Mucosa of descending colon (tissue), 3 donors: Measurements from ENCODE around the gene TBC1D8. TPM values are rescaled to one million over a fixed set of nuclear protein-coding genes. Genes with fewer than 3 reads are reported as not detected.

ENCODE experiments used
- ATAC-seq: fragments of 200-7000 bp; cut with Tn5 transposase; one replicate; pipeline ENCODE4 v1.9.1; 2020; ENCODE audit warnings: mild to moderate bottlenecking, moderate library complexity
- DNase-seq, 3 donors: peaks; one replicate each; pipeline ENCODE4 v3.0.0-alpha.2; 2020
- H3K36me3 ChIP-seq: fragments of 200-600 bp; one replicate; pipeline ENCODE4 v1.8.0; 2021; ENCODE audit warnings: low read depth, mild to moderate bottlenecking
- H3K4me1 ChIP-seq: fragments of 200-600 bp; one replicate; pipeline ENCODE4 v1.8.0; 2021; ENCODE audit warnings: low read depth, mild to moderate bottlenecking
- H3K4me3 ChIP-seq: fragments of 200-600 bp; one replicate; pipeline ENCODE4 v1.8.0; 2021; ENCODE audit warnings: mild to moderate bottlenecking
- H3K9me3 ChIP-seq: fragments of 200-600 bp; one replicate; pipeline ENCODE4 v1.8.0; 2021; ENCODE audit warnings: mild to moderate bottlenecking
- intact Hi-C, 2 donors: fragments of 100-400 bp; cut with DNase I in 1 of 2; cut with micrococcal nuclease in 1 of 2; formaldehyde crosslinking; loops; one replicate each; pipeline versions ENCODE4 v1.11.0 to v1.11.1; 2022; cut with DNase I, micrococcal nuclease
- total RNA-seq, 3 donors: library from RNA; stranded (reverse); fragmentation: NEBNext Ultra II Directional in 2 of 3; extraction: Animal tissue kit (Norgen Biotek cat#: 25700) in 2 of 3; gene quantifications; one replicate each; pipeline versions ENCODE4 v1.2.1 to v1.2.4, GENCODE V29; 2021 to 2023
- TF ChIP-seq, protein P1 (sequence below): fragments of 200-600 bp; IDR thresholded peaks from one replicate; pipeline ENCODE4 v1.8.0; 2022; ENCODE audit warnings: antibody characterized with exemption, mild to moderate bottlenecking
- donor health status: DM: no; HTN: no; CAD: no; lungs with moderate emphysema.
- donor health status: DM: no; HTN: no; CAD: no.
- donor health status: DM: no; HTN: yes; CAD: no.

The TBC1D8 gene
- total RNA-seq, 3 donors from 2014 or later = 14.4 to 28.8 (median 17.7) TPM

DNA sequence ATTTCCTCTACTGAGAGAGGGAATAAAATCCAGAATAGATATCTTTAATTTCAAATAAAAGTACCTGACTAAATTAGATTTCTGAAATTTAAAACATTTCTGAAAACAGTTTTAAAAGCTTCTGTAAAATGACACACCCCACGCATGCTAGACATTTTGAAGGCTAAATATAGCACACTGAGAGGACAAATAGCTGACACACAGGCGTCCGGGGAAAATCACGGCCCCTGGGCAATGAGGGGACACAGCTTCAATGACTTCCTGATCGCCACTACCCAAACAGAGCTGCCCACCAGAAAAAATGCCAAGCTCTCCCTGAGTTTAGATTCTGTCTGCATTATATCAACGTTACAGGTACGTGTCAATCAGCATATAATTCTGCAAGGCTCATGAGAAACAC is 10.9 kb downstream of the TBC1D8 start:
- ATAC-seq = no peak
- intact Hi-C loops = no loop called here
- TF ChIP-seq, protein P1, sequence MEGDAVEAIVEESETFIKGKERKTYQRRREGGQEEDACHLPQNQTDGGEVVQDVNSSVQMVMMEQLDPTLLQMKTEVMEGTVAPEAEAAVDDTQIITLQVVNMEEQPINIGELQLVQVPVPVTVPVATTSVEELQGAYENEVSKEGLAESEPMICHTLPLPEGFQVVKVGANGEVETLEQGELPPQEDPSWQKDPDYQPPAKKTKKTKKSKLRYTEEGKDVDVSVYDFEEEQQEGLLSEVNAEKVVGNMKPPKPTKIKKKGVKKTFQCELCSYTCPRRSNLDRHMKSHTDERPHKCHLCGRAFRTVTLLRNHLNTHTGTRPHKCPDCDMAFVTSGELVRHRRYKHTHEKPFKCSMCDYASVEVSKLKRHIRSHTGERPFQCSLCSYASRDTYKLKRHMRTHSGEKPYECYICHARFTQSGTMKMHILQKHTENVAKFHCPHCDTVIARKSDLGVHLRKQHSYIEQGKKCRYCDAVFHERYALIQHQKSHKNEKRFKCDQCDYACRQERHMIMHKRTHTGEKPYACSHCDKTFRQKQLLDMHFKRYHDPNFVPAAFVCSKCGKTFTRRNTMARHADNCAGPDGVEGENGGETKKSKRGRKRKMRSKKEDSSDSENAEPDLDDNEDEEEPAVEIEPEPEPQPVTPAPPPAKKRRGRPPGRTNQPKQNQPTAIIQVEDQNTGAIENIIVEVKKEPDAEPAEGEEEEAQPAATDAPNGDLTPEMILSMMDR = no peak

DNA sequence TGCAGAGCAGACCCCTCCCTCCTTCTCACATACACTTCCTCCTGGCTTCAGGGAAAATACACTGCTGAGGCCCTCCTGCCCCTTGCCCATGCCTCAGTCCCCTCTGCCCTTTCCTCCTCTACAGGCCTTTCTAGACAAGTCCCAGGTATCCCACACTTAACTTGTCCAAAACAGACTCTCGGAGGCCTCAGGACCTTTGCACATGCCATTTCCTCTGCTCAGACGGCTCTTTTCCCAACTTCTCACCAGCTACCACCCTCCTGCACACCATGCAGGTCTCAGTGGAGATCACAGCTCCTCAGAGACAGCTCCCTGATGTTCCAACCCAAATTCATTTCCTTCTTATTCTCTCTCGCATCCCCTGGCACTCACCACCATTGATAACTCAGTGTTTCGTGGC is 11.7 kb downstream of the TBC1D8 start:
- TF ChIP-seq, protein P1 = no peak
- intact Hi-C loops = no loop called here
- no peaks in the 10 kb centered on the region for H3K4me1 ChIP-seq

More for the DNA sequence above, 10.9 kb downstream of the TBC1D8 start:
- Histone ChIP-seq H3K36me3 (no peaks in the 10 kb centered on the region), H3K4me3 (no peak overlapping the region), H3K9me3 (no peaks in the 10 kb centered on the region), H3K4me1 (no peaks in the 10 kb centered on the region)
- DNase-seq = no peak

DNA sequence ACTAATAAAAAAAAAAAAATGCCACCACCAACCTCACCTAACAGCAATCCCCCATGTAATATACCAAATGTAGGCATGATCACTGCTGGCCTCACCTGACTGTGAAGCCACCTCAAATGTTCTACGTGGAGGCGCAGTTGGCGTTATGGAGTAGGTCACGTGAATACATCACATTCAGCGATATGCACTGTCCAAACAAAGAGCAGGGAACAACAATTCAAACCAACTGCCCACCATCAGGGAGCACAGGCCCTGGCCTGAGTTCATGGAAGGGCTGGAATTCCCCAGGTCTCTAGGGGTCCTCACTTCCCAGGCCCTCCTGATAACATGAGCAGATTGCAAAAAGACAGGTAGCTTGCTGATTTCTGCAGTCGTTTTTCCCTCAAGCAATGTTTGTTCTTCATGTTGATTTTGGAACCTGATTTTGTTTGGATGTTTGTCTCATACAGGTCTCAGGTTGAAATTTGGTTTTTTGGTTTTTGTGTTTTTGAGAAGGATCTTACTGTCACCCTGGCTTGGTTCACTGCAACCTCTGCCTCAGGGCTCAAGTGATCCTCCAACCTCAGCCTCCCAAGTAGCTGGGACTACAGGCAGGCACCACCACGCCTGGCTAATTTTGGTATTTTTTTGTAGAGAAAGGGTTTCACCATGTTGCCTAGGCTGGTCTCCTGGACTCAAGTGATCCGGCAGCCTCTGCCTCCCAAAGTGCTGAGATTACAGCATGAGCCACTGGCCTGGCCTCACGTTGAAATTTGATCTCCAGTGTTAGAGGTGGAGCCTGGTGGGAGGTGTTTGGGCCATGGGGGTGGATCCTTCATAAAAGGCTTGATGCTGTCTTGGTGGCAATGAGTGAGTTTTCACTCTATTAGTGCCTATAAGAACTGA is 15.5 kb downstream of the TBC1D8 start:
- Histone ChIP-seq H3K4me1 (no peaks in the 10 kb centered on the region), H3K9me3 (no peaks in the 10 kb centered on the region), H3K36me3 (no peaks in the 10 kb centered on the region), H3K4me3 (no peak overlapping the region)
- DNase-seq (no peak), ATAC-seq (no peak)
- intact Hi-C loops = no loop called here
- TF ChIP-seq, protein P1 = no peak

More for the DNA sequence above, 11.7 kb downstream of the TBC1D8 start:
- H3K4me3 ChIP-seq = no peak overlapping the region
- no peak for DNase-seq
- no peaks in the 10 kb centered on the region for H3K9me3 ChIP-seq
- ATAC-seq = no peak
- no peaks in the 10 kb centered on the region for H3K36me3 ChIP-seq

DNA sequence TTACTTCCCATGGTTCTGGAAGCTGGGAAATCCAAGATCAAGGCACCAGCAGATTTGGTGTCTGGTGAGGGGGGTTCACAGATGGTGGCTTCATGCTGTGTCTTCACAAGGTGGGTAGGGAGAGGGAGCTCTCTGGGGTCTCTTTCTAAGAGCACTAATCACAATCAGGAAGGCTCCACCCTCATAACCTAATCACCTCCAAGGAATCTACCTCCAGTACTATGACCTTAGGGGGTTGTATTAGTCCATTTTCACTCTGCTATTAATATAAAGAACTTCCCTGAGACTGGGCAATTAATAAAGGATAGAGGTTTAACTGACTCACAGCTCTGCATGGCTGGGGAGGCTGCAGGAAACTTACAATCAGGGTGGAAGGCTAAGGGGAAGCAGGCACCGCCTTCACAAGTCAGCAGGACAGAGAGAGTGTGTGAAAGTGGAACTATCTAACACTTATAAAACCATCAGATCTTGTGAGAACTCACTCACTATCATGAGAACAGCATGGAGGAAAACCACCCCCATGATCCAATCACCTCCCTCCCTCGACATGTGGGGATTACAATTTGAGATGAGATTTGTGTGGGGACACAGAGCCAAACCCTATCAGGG is 17.6 kb downstream of the TBC1D8 start:
- peak; percentile 41 for ATAC-seq
- no peaks in the 10 kb centered on the region for H3K4me1 ChIP-seq

DNA sequence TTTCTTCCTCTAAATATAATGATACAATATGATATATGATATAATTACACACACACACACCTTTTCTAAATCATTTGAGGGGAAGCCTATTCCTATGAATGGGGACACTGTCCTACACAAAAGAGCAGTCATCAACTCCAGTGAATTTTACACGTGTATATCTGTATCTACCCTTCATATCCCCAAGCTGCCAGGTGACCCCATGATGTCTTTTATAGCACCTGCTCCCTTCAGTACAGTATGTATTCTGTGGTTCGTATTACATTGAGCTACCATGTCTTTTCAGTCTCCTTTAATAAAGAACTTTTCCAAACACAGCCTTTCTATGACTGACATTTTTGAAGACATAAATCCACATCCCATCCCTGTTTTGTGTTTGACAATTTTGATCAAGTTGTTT is 19.0 kb downstream of the TBC1D8 start:
- no peak for ATAC-seq
- Histone ChIP-seq H3K9me3 (no peaks in the 10 kb centered on the region), H3K36me3 (no peaks in the 10 kb centered on the region), H3K4me3 (no peak overlapping the region), H3K4me1 (no peaks in the 10 kb centered on the region)
- no peak for DNase-seq
- TF ChIP-seq, protein P1 = no peak
- intact Hi-C loops = no loop called here

More for the DNA sequence above, 17.6 kb downstream of the TBC1D8 start:
- no peaks in the 10 kb centered on the region for H3K36me3 ChIP-seq
- TF ChIP-seq, protein P1 = no peak
- no peaks in the 10 kb centered on the region for H3K9me3 ChIP-seq
- intact Hi-C loops = no loop called here
- no peak overlapping the region for H3K4me3 ChIP-seq
- no peak for DNase-seq
